Lower leg skin (tissue), 3 donors: ENCODE data around the gene BTBD10.

Experiments
- POLR2A ChIP-seq, 2 donors: fragments of 450-650 bp; IDR thresholded peaks; one replicate each; pipeline ENCODE4 v1.6.1; 2016 to 2017; ENCODE audit warnings: antibody characterized with exemption in 2 of 2, mild to moderate bottlenecking in 1 of 2, moderate library complexity in 1 of 2
- TF ChIP-seq, protein P1 (sequence below), 3 donors: fragments of 450-650 bp; IDR thresholded peaks; one replicate each; pipeline ENCODE4 v1.5.1; 2016; ENCODE audit warnings: antibody characterized with exemption in 3 of 3, mild to moderate bottlenecking in 3 of 3, moderate library complexity in 2 of 3

DNA sequence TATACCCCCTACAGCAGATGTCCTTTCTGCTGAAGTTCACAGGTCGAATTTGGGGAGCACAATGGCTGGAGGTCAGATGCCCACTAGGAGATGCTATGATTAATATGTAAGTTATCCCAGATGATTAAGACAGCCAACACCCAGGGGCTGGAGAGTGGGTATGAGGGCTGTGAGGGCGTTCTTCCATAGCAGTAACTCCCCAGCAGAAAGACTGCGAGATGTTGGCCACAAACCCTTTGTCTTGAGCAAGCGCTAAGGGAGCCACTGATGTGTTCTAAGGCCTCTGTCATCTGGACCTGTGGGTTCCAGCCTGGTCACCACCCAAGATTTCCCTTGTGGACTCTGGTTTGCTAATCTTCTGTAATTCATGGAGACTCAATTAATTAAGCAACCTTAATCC is 107.8 kb downstream of the BTBD10 start:
- TF ChIP-seq, protein P1, sequence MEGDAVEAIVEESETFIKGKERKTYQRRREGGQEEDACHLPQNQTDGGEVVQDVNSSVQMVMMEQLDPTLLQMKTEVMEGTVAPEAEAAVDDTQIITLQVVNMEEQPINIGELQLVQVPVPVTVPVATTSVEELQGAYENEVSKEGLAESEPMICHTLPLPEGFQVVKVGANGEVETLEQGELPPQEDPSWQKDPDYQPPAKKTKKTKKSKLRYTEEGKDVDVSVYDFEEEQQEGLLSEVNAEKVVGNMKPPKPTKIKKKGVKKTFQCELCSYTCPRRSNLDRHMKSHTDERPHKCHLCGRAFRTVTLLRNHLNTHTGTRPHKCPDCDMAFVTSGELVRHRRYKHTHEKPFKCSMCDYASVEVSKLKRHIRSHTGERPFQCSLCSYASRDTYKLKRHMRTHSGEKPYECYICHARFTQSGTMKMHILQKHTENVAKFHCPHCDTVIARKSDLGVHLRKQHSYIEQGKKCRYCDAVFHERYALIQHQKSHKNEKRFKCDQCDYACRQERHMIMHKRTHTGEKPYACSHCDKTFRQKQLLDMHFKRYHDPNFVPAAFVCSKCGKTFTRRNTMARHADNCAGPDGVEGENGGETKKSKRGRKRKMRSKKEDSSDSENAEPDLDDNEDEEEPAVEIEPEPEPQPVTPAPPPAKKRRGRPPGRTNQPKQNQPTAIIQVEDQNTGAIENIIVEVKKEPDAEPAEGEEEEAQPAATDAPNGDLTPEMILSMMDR (IDR thresholded peaks at IDR 0.05), result no peak
- no peak for TF ChIP-seq POLR2A (IDR thresholded peaks at IDR 0.05)
